Urinary bladder (tissue), 4 donors: ENCODE results near the gene ASB2. TPM values are rescaled to one million over a fixed set of nuclear protein-coding genes. Genes with fewer than 3 reads are reported as not detected.

ENCODE experiments used
- DNase-seq: peaks from one replicate; pipeline ENCODE4 v3.0.0-alpha.2; 2015; ENCODE audit errors: extremely low spot score
- H3K27ac ChIP-seq: one replicate; pipeline ENCODE4 v1.5.1; 2013; ENCODE audit warnings: low read depth, mild to moderate bottlenecking, moderate library complexity
- H3K36me3 ChIP-seq: one replicate; pipeline ENCODE4 v1.6.1; 2013; ENCODE audit warnings: mild to moderate bottlenecking, moderate library complexity; ENCODE audit not compliant: insufficient read depth
- H3K4me1 ChIP-seq: one replicate; pipeline ENCODE4 v1.6.1; 2013; ENCODE audit warnings: mild to moderate bottlenecking, moderate library complexity; ENCODE audit not compliant: insufficient read depth
- H3K4me3 ChIP-seq: one replicate; pipeline ENCODE4 v1.5.1; 2013; ENCODE audit warnings: low read depth, low read length
- WGBS: extraction: QIAGEN DNeasy Blood & Tissue Kit; methylation state at CpG from one replicate; pipeline ENCODE4 v1.1.7; 2013; 5-methylcytosine and 5-hydroxymethylcytosine counted together
- polyA plus RNA-seq: library from polyadenylated mRNA; stranded (reverse); fragments of 200-250 nt; gene quantifications from one replicate; pipeline ENCODE4 v1.2.3, GENCODE V29; 2013
- total RNA-seq: library from RNA; depleted of rRNA; stranded (reverse); fragments of >200 nt; gene quantifications from one replicate; pipeline ENCODE4 v1.2.3, GENCODE V29; 2014
- donor health status: healthy with polysubstance abuse.
- donor health status: healthy.

Gene ASB2
- total and polyA plus RNA-seq, 2 donors = 32.3 to 72.7 TPM

DNA sequence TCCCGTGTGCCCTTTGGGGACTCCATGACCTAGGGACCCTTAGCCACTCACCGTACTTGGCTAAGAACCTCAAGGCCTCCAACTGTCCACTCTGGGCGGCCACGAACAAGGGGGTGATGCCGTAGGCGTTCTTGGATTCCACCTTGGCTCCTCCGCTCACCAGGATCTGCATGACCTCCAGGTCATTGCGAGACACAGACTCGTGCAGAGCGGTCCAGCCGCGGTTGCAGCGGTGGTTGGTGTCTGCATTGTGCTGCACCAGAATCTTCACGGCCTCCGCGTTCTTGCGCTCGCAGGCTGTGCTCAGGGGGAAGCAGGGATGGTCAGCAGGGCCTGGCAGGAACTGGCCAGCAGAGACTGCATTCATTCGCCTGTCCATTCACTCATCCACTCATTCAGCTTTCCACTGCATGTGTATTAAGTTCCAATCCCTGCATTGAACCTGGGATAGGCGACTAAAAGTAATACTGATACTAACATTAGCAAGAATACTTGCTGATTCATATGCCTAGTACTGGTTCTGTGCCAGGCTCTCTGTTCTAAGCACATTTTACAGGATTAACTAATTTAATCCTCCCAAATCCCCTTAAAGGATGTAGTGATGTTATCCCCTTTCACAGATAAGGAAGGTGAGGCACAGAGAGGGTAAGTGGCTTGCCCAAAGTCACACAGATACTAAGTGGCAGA is 25.3 kb downstream of the ASB2 start:
- no peak overlapping the region for H3K4me3 ChIP-seq
- H3K4me1 ChIP-seq = no peaks in the 10 kb centered on the region
- WGBS = 86% methylated on average over 20 of the region's 20 CpGs
- no peak overlapping the region for H3K27ac ChIP-seq
- DNase-seq = no peak
- no peaks in the 10 kb centered on the region for H3K36me3 ChIP-seq

GRCh38 chr14:93949511-93950075 is 26.8 kb downstream of the ASB2 start:
- DNase-seq = no peak
- H3K36me3 ChIP-seq = no peaks in the 10 kb centered on the region
- WGBS = 89% methylated on average over 13 of the region's 13 CpGs
- H3K4me1 ChIP-seq = no peaks in the 10 kb centered on the region
- H3K4me3 ChIP-seq = no peak overlapping the region
- no peak overlapping the region for H3K27ac ChIP-seq

DNA sequence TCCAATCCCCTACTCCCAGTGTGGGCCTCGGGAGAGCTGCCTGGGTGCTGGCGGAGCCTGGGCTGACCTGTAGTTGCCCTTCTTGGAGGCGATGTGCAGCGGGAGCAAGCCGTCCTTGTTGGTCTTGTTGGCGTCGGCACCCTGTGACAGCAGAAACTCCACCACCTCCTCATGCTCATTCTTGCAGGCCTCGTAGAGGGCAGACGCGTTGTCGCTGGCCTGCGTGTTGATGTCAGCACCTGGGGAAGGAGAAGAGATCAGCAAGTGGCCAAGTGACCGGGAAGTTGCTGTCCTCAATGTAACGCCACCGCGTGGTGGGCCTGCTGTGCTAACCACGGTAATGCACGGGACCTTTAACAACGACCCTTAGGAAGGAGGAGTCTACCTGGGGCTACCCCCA is 29.1 kb downstream of the ASB2 start:
- no peaks in the 10 kb centered on the region for H3K4me1 ChIP-seq
- no peaks in the 10 kb centered on the region for H3K36me3 ChIP-seq
- WGBS = 71% methylated on average over 19 of the region's 19 CpGs
- no peak for DNase-seq
- H3K4me3 ChIP-seq = no peak overlapping the region
- H3K27ac ChIP-seq = no peak overlapping the region

- no peak overlapping the region for H3K27ac ChIP-seq
- H3K4me1 ChIP-seq = no peaks in the 10 kb centered on the region
- no peak overlapping the region for H3K4me3 ChIP-seq
- no peak for DNase-seq
- no peaks in the 10 kb centered on the region for H3K36me3 ChIP-seq
- WGBS = 79% methylated on average over 7 of the region's 7 CpGs
These were observed 29.8 kb downstream of the ASB2 start for GRCh38 chr14:93946541-93947090.

DNA sequence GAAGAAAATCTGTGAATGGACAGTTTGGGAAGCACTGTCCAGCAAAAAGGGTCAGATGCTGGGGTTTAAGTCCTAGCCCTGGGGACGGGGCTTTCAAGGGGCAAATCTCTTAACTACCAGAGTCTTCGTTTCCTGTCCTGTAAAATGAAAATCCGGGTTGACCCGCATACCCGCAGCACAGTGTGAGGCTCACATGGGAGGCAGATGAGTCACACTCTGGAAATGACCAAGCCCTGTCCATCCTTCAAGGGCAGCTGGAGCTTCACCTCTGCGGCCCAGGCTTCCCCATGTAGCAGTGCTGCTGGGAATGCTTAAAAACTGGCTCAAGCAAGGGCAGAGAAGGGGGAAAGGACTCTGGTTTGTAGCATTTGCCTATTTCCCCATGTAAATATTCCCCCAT is 30.3 kb downstream of the ASB2 start:
- H3K4me3 ChIP-seq = no peak overlapping the region
- no peak for DNase-seq
- 67% methylated on average over 6 of the region's 6 CpGs for WGBS
- no peaks in the 10 kb centered on the region for H3K4me1 ChIP-seq
- H3K36me3 ChIP-seq = no peaks in the 10 kb centered on the region
- H3K27ac ChIP-seq = no peak overlapping the region

DNA sequence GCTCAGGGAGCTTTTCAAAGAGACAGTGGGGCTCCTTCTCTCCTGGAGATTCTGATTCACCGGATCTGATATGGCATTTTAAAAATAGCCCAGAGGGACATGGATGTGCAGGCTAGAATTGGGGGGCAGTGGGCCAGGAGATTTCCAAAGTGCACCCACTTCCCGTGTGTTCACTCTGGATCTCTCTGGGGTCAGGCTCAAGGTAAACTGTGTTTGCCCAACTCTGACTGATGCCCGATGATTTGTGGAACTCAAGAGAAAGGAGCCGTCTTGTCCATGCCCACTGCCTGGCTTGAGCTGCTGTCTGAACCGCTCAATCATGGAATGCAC is 31.3 kb downstream of the ASB2 start:
- H3K4me3 ChIP-seq = no peak overlapping the region
- no peak for DNase-seq
- no peak overlapping the region for H3K27ac ChIP-seq
- H3K36me3 ChIP-seq = no peaks in the 10 kb centered on the region
- H3K4me1 ChIP-seq = no peaks in the 10 kb centered on the region
- WGBS = 79% methylated on average over 5 of the region's 5 CpGs

DNA sequence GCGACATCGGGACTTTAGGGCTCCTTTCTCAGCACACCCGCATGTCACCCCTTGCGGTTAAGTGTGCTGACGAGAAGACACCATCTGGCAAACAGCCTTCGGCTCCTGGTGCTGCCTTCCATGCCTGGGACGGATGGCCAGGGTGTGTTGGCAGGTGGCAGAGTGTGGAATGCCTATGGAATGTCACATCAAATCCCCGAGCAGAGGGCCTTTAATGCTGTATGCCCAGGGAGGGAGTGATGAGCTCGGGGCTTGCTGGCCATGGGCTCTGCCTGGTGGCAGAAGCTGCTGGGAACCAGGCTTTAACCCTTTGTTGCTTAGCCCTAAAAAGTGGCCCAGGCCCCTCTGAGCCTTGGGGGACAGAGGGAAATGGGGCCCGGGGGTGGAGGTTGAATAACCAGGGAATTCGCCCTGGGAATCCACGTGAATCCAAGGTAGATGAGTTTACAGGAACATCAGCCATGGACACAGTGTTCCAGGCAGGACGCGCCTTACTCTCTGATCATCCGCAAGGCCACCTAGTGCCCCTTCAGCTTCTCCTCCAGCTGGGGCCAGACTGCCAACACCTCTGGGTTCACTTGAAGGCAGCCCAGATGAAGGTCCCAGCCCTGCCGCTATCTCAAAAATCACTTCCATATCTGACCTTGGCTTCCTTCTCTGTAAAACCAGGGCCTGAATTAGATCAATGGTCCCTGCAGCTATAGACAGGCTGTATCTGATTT is 31.9 kb downstream of the ASB2 start:
- WGBS = 79% methylated on average over 16 of the region's 16 CpGs
- no peaks in the 10 kb centered on the region for H3K4me1 ChIP-seq
- H3K36me3 ChIP-seq = no peaks in the 10 kb centered on the region
- H3K4me3 ChIP-seq = no peak overlapping the region
- no peak for DNase-seq
- H3K27ac ChIP-seq = no peak overlapping the region

GRCh38 chr14:93943930-93944329 is 32.4 kb downstream of the ASB2 start:
- no peaks in the 10 kb centered on the region for H3K4me1 ChIP-seq
- H3K27ac ChIP-seq = no peak overlapping the region
- 84% methylated on average over 9 of the region's 9 CpGs for WGBS
- no peak for DNase-seq
- no peaks in the 10 kb centered on the region for H3K36me3 ChIP-seq
- H3K4me3 ChIP-seq = no peak overlapping the region

DNA sequence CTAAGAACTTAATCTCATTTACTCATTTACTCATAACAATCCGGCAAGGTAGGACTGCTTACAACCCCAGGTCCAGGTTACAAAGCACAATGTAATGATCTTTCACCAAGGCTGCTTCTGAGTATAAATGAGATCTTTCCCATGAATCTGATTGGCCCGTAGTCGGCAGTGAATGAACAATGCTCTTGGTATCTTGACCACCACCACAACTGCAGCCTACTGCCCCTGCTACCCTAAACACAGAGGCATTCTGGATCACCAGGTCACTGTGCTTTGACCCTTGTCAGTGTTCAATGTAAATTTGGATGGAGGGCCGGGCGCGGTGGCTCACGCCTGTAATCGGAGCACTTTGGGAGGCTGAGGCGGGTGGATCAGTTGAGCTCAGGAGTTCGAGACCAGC is 33.3 kb downstream of the ASB2 start:
- Histone ChIP-seq H3K27ac (no peak overlapping the region), H3K4me1 (no peaks in the 10 kb centered on the region), H3K4me3 (no peak overlapping the region), H3K36me3 (no peaks in the 10 kb centered on the region)
- no peak for DNase-seq
- WGBS = 86% methylated on average over 10 of the region's 10 CpGs

GRCh38 chr14:93941293-93941910 is 35.0 kb downstream of the ASB2 start:
- H3K4me1 ChIP-seq = no peaks in the 10 kb centered on the region
- H3K36me3 ChIP-seq = no peaks in the 10 kb centered on the region
- WGBS = 56% methylated on average over 16 of the region's 16 CpGs
- DNase-seq = no peak
- H3K4me3 ChIP-seq = no peak overlapping the region
- H3K27ac ChIP-seq = no peak overlapping the region

DNA sequence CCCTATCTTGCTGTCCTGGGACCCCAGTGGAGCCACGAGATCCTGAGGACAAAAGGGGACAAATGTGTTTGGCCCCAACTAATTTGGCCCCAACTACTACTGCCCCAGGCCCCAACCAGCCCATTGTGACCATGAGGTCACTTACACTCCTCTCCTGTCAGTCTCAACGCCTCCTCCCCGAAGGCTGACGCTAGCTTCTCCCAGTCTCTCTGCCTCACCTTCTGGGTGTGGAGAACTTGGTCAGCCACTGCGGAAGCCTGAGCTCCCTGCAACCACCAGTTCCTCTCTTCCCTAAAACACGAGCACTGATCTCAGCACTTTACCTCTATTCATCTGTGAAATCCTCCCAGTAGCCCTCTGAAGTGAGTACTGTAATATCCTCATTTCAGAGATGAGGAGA is 35.9 kb downstream of the ASB2 start:
- H3K36me3 ChIP-seq = no peaks in the 10 kb centered on the region
- no peaks in the 10 kb centered on the region for H3K4me1 ChIP-seq
- WGBS = 80% methylated on average over 6 of the region's 6 CpGs
- no peak for DNase-seq
- no peak overlapping the region for H3K27ac ChIP-seq
- no peak overlapping the region for H3K4me3 ChIP-seq

- Histone ChIP-seq H3K4me3 (peak overlapping the region; percentile 18), H3K36me3 (no peaks in the 10 kb centered on the region), H3K4me1 (no peaks in the 10 kb centered on the region), H3K27ac (no peak overlapping the region)
- WGBS = 24% methylated on average over 84 of the region's 84 CpGs
- no peak for DNase-seq
These were observed 36.8 kb downstream of the ASB2 start for GRCh38 chr14:93939304-93940229.

GRCh38 chr14:93938751-93939303 is 37.5 kb downstream of the ASB2 start:
- 56% methylated on average over 46 of the region's 46 CpGs for WGBS
- Histone ChIP-seq H3K4me3 (no peak overlapping the region), H3K4me1 (no peaks in the 10 kb centered on the region), H3K36me3 (no peaks in the 10 kb centered on the region), H3K27ac (no peak overlapping the region)
- DNase-seq = no peak
